OCI-LY3 (cell line): ENCODE results near the gene CHST8.

Experiments used
- EZH2phosphoT487 ChIP-seq: fragments of 200-600 bp; shearing (Covaris generic); IDR thresholded peaks from 2 replicates; pipeline ENCODE4 v1.6.1; 2018; ENCODE audit warnings: antibody characterized with exemption, mixed run types, low read depth
- TF ChIP-seq, protein P1 (sequence below): fragments of 200-600, 300-600 bp; sonication (generic); IDR thresholded peaks from 2 replicates; pipeline ENCODE4 v1.5.1; 2014; ENCODE audit warnings: antibody characterized with exemption, low read length, low read depth

DNA sequence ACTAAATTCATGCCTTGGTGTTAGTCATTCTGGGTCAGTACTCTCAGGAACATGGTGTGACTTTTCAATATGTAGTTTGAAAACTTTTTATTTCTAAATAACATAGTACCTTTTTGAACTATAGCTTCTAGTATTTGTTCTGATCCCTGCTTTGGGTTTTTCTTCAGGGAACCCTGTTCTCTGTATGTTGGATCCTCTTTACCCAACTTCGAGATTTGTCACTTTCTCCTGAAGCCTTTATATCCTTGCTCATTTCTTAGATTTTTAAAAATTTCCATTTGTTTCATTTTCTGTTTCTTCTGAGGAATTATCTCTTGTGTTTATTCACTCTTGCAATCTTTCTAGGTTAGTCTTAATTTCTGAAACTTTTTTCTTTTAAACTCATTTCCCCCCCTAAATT lies 12.4 kb upstream of the CHST8 start:
- TF ChIP-seq, protein P1, sequence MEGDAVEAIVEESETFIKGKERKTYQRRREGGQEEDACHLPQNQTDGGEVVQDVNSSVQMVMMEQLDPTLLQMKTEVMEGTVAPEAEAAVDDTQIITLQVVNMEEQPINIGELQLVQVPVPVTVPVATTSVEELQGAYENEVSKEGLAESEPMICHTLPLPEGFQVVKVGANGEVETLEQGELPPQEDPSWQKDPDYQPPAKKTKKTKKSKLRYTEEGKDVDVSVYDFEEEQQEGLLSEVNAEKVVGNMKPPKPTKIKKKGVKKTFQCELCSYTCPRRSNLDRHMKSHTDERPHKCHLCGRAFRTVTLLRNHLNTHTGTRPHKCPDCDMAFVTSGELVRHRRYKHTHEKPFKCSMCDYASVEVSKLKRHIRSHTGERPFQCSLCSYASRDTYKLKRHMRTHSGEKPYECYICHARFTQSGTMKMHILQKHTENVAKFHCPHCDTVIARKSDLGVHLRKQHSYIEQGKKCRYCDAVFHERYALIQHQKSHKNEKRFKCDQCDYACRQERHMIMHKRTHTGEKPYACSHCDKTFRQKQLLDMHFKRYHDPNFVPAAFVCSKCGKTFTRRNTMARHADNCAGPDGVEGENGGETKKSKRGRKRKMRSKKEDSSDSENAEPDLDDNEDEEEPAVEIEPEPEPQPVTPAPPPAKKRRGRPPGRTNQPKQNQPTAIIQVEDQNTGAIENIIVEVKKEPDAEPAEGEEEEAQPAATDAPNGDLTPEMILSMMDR = no peak
- TF ChIP-seq EZH2phosphoT487 = no peak
